Measurements from ENCODE around the gene ZNF385B. TPM values are rescaled to one million over a fixed set of nuclear protein-coding genes. Genes with fewer than 3 reads are reported as not detected.
A peak's percentile ranks its signal among the peaks of the same experiment; 100 is the strongest.

The ZNF385B gene
- total and polyA plus RNA-seq, 4 donors, result 13.5 to 70.8 (median 45.2) TPM

DNA sequence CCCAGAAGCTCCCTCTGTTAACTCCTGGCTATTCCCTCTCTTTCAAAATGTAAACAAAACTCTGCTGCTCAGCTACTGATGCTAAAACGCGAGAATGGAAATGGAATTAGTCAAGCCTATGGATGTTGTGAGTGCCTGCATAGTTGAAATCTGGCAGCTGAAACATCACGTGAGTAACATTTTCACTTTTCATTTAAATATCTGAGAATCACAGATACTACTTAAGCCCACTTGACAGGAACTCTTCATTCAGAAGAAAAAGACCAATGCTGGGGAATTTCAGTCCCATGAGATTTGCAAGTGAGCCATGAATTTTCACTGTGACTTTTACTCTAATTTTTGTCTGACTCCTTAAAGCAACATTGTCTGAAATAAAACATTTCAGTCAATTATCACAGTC is 381.5 kb downstream of the ZNF385B start:
- 64 to 69% methylated on average over 3 of the region's 3 CpGs for WGBS, 2 donors
- no peak overlapping the region for H3K27ac ChIP-seq (ENCODE audit: low read depth in 1 of 2, low read length in 1 of 2)
- no peak for ATAC-seq (ENCODE audit: insufficient read depth, low FRiP score)
- H3K4me3 ChIP-seq, result no peak overlapping the region
- no peak overlapping the region for H3K9ac ChIP-seq (ENCODE audit: insufficient read depth in 1 of 2, low read length in 2 of 2)
- TF ChIP-seq, protein P1, sequence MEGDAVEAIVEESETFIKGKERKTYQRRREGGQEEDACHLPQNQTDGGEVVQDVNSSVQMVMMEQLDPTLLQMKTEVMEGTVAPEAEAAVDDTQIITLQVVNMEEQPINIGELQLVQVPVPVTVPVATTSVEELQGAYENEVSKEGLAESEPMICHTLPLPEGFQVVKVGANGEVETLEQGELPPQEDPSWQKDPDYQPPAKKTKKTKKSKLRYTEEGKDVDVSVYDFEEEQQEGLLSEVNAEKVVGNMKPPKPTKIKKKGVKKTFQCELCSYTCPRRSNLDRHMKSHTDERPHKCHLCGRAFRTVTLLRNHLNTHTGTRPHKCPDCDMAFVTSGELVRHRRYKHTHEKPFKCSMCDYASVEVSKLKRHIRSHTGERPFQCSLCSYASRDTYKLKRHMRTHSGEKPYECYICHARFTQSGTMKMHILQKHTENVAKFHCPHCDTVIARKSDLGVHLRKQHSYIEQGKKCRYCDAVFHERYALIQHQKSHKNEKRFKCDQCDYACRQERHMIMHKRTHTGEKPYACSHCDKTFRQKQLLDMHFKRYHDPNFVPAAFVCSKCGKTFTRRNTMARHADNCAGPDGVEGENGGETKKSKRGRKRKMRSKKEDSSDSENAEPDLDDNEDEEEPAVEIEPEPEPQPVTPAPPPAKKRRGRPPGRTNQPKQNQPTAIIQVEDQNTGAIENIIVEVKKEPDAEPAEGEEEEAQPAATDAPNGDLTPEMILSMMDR (IDR thresholded peaks at IDR 0.05; ENCODE audit: control extremely low read depth, extremely low read depth), result no peak
- no peaks in the 10 kb centered on the region for H3K9me3 ChIP-seq (ENCODE audit: control insufficient read depth in 4 of 4, insufficient read depth in 3 of 4, low read length in 3 of 4)
- no peaks in the 10 kb centered on the region for H3K4me1 ChIP-seq (ENCODE audit: control insufficient read depth in 5 of 5, insufficient read depth in 5 of 5, low read length in 5 of 5)
- peak in 1 of 3 donors; percentile 20 for DNase-seq
- no peaks in the 10 kb centered on the region for H3K27me3 ChIP-seq (ENCODE audit: control insufficient read depth in 3 of 3, insufficient read depth in 3 of 3, low read length in 2 of 3)
- H3K36me3 ChIP-seq (ENCODE audit: control insufficient read depth in 4 of 4, insufficient read depth in 4 of 4, low read length in 4 of 4), result no peaks in the 10 kb centered on the region

DNA sequence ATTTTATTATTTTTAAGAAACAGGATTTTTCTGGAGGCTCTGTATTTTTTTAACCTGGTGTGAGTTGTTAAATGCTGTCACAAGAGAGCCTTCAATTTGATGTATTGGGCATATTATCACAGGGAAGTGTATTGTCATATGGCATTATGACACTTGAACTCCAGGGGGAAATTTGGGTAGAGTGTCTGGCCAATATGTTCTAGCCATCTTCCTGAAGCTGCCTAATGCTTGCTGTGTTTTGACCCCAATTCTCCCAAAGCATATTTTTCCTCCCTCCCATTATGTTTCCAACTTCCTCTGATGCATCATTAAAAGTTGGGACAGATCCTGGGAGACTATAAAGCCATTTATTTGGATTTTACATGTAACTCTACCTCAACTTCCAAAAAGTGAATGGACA is 382.6 kb downstream of the ZNF385B start:
- H3K27me3 ChIP-seq (ENCODE audit: control insufficient read depth in 3 of 3, insufficient read depth in 3 of 3, low read length in 2 of 3), result no peaks in the 10 kb centered on the region
- TF ChIP-seq, protein P1 (IDR thresholded peaks at IDR 0.05; ENCODE audit: control extremely low read depth, extremely low read depth), result no peak
- no peak for DNase-seq

DNA sequence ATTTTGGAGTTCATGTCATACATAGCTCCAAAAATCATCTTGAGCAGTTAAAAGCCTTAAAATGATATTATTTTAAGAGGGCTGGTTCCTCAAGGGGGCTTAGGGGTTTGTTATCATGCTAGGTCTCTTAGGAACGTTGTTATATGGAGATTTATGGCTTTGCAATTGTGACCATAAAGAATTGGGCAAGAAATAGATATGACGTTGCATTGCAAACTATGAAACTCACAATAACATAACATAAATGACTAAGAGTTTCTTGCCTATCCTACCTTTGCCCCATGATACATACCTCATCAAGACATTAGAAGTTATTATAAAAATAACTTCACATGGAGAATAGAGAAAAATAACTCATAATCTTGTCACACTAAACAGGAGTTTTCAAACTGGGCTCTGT is 390.4 kb downstream of the ZNF385B start:
- ATAC-seq (ENCODE audit: insufficient read depth, low FRiP score) (no peak), DNase-seq (no peak)
- TF ChIP-seq, protein P1 (IDR thresholded peaks at IDR 0.05; ENCODE audit: control extremely low read depth, extremely low read depth), result no peak
- Histone ChIP-seq H3K27me3 (ENCODE audit: control insufficient read depth in 3 of 3, insufficient read depth in 3 of 3, low read length in 2 of 3) (no peaks in the 10 kb centered on the region), H3K27ac (ENCODE audit: low read depth in 1 of 2, low read length in 1 of 2) (no peak overlapping the region), H3K9ac (ENCODE audit: insufficient read depth in 1 of 2, low read length in 2 of 2) (no peak overlapping the region), H3K9me3 (ENCODE audit: control insufficient read depth in 4 of 4, insufficient read depth in 3 of 4, low read length in 3 of 4) (no peaks in the 10 kb centered on the region), H3K4me3 (no peak overlapping the region), H3K36me3 (ENCODE audit: control insufficient read depth in 4 of 4, insufficient read depth in 4 of 4, low read length in 4 of 4) (no peaks in the 10 kb centered on the region), H3K4me1 (ENCODE audit: control insufficient read depth in 5 of 5, insufficient read depth in 5 of 5, low read length in 5 of 5) (no peaks in the 10 kb centered on the region)
- 38 to 48% methylated on average over 2 of the region's 2 CpGs for WGBS, 2 donors

More for the DNA sequence above, 382.6 kb downstream of the ZNF385B start:
- Histone ChIP-seq H3K9me3 (ENCODE audit: control insufficient read depth in 4 of 4, insufficient read depth in 3 of 4, low read length in 3 of 4) (no peaks in the 10 kb centered on the region), H3K4me3 (no peak overlapping the region), H3K9ac (ENCODE audit: insufficient read depth in 1 of 2, low read length in 2 of 2) (no peak overlapping the region), H3K4me1 (ENCODE audit: control insufficient read depth in 5 of 5, insufficient read depth in 5 of 5, low read length in 5 of 5) (no peaks in the 10 kb centered on the region), H3K27ac (ENCODE audit: low read depth in 1 of 2, low read length in 1 of 2) (no peak overlapping the region), H3K36me3 (ENCODE audit: control insufficient read depth in 4 of 4, insufficient read depth in 4 of 4, low read length in 4 of 4) (no peaks in the 10 kb centered on the region)
- ATAC-seq (ENCODE audit: insufficient read depth, low FRiP score), result no peak

DNA sequence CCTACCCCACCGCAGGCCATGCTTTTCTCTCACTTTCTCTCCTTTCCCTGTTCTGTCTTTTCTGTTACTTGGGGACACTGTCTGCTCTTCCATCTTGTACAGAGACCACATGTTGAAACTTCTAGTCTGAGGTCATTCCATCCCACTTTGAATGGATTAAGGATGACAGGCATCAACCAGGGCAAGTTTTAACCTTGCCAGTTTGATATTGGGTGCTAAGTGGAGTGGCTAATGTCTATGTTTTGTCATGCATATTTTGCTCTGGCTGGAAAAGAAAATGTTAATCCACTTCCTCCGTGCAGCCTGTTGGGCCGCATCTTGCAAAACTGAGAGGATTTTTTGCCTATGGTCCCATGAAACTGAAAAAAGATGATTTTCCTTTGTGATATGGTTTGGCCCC is 391.3 kb downstream of the ZNF385B start:
- DNase-seq (no peak), ATAC-seq (ENCODE audit: insufficient read depth, low FRiP score) (no peak)
- Histone ChIP-seq H3K27me3 (ENCODE audit: control insufficient read depth in 3 of 3, insufficient read depth in 3 of 3, low read length in 2 of 3) (no peaks in the 10 kb centered on the region), H3K4me3 (no peak overlapping the region), H3K27ac (ENCODE audit: low read depth in 1 of 2, low read length in 1 of 2) (no peak overlapping the region), H3K9me3 (ENCODE audit: control insufficient read depth in 4 of 4, insufficient read depth in 3 of 4, low read length in 3 of 4) (no peaks in the 10 kb centered on the region), H3K36me3 (ENCODE audit: control insufficient read depth in 4 of 4, insufficient read depth in 4 of 4, low read length in 4 of 4) (no peaks in the 10 kb centered on the region), H3K9ac (ENCODE audit: insufficient read depth in 1 of 2, low read length in 2 of 2) (no peak overlapping the region), H3K4me1 (ENCODE audit: control insufficient read depth in 5 of 5, insufficient read depth in 5 of 5, low read length in 5 of 5) (no peaks in the 10 kb centered on the region)
- TF ChIP-seq, protein P1 (IDR thresholded peaks at IDR 0.05; ENCODE audit: control extremely low read depth, extremely low read depth), result no peak
- WGBS, 2 donors, result 83 to 86% methylated on average over 3 of the region's 3 CpGs

Measured in lung (tissue), 12 donors.